Measurements from ENCODE around the gene NFATC1. TPM values are rescaled to one million over a fixed set of nuclear protein-coding genes. Genes with fewer than 3 reads are reported as not detected.

Gene NFATC1
- polyA plus RNA-seq, 2 donors: 1.3 to 1.9 TPM

- H3K36me3 ChIP-seq (ENCODE audit: control insufficient read depth in 2 of 2, insufficient read depth in 2 of 2, low read length in 1 of 2): peaks cover 0 to 7% of the 10 kb centered on the region in 2 donors
- WGBS, 2 donors: 87 to 89% methylated on average over 33 of the region's 33 CpGs
These were observed 74.2 kb downstream of the NFATC1 start for GRCh38 chr18:79469751-79470505.

GRCh38 chr18:79470547-79470946 lies 74.8 kb downstream of the NFATC1 start:
- Histone ChIP-seq H3K4me1 (ENCODE audit: control insufficient read depth in 2 of 2, insufficient read depth in 2 of 2, low read length in 1 of 2) (peaks cover 0 to 2% of the 10 kb centered on the region in 2 donors), H3K4me3 (ENCODE audit: low read depth in 1 of 2, low read length in 2 of 2) (no peak overlapping the region), H3K36me3 (ENCODE audit: control insufficient read depth in 2 of 2, insufficient read depth in 2 of 2, low read length in 1 of 2) (peaks cover 0 to 7% of the 10 kb centered on the region in 2 donors), H3K27ac (ENCODE audit: low read depth in 2 of 2, low read length in 1 of 2) (no peak overlapping the region), H3K9me3 (ENCODE audit: control insufficient read depth in 2 of 2, insufficient read depth in 1 of 2, low read depth in 1 of 2, low read length in 1 of 2) (peaks cover 0 to 3% of the 10 kb centered on the region in 2 donors), H3K27me3 (ENCODE audit: control insufficient read depth in 1 of 2, insufficient read depth in 2 of 2, low read length in 2 of 2) (no peaks in the 10 kb centered on the region)
- 64 to 78% methylated on average over 21 of the region's 21 CpGs for WGBS, 2 donors

More at GRCh38 chr18:79469751-79470505, 74.2 kb downstream of the NFATC1 start:
- H3K9me3 ChIP-seq (ENCODE audit: control insufficient read depth in 2 of 2, insufficient read depth in 1 of 2, low read depth in 1 of 2, low read length in 1 of 2): peaks cover 0 to 3% of the 10 kb centered on the region in 2 donors
- no peaks in the 10 kb centered on the region for H3K4me1 ChIP-seq (ENCODE audit: control insufficient read depth in 2 of 2, insufficient read depth in 2 of 2, low read length in 1 of 2)
- H3K4me3 ChIP-seq (ENCODE audit: low read depth in 1 of 2, low read length in 2 of 2): no peak overlapping the region
- no peak overlapping the region for H3K27ac ChIP-seq (ENCODE audit: low read depth in 2 of 2, low read length in 1 of 2)
- no peaks in the 10 kb centered on the region for H3K27me3 ChIP-seq (ENCODE audit: control insufficient read depth in 1 of 2, insufficient read depth in 2 of 2, low read length in 2 of 2)

- H3K36me3 ChIP-seq (ENCODE audit: control insufficient read depth in 2 of 2, insufficient read depth in 2 of 2, low read length in 1 of 2): peaks cover 0 to 7% of the 10 kb centered on the region in 2 donors
- no peaks in the 10 kb centered on the region for H3K27me3 ChIP-seq (ENCODE audit: control insufficient read depth in 1 of 2, insufficient read depth in 2 of 2, low read length in 2 of 2)
- WGBS, 2 donors: 51 to 66% methylated on average over 16 of the region's 16 CpGs
- H3K4me3 ChIP-seq (ENCODE audit: low read depth in 1 of 2, low read length in 2 of 2): no peak overlapping the region
- peaks cover 0 to 3% of the 10 kb centered on the region in 2 donors for H3K9me3 ChIP-seq (ENCODE audit: control insufficient read depth in 2 of 2, insufficient read depth in 1 of 2, low read depth in 1 of 2, low read length in 1 of 2)
- H3K4me1 ChIP-seq (ENCODE audit: control insufficient read depth in 2 of 2, insufficient read depth in 2 of 2, low read length in 1 of 2): peaks cover 0 to 2% of the 10 kb centered on the region in 2 donors
- H3K27ac ChIP-seq (ENCODE audit: low read depth in 2 of 2, low read length in 1 of 2): no peak overlapping the region
These were observed 75.3 kb downstream of the NFATC1 start for GRCh38 chr18:79471046-79471445.

GRCh38 chr18:79471597-79471996 lies 75.9 kb downstream of the NFATC1 start:
- 84 to 85% methylated on average over 16 of the region's 16 CpGs for WGBS, 2 donors
- peaks cover 0 to 7% of the 10 kb centered on the region in 2 donors for H3K36me3 ChIP-seq (ENCODE audit: control insufficient read depth in 2 of 2, insufficient read depth in 2 of 2, low read length in 1 of 2)

GRCh38 chr18:79472176-79472575 lies 76.4 kb downstream of the NFATC1 start:
- Histone ChIP-seq H3K27ac (ENCODE audit: low read depth in 2 of 2, low read length in 1 of 2) (no peak overlapping the region), H3K4me3 (ENCODE audit: low read depth in 1 of 2, low read length in 2 of 2) (no peak overlapping the region), H3K4me1 (ENCODE audit: control insufficient read depth in 2 of 2, insufficient read depth in 2 of 2, low read length in 1 of 2) (peaks cover 0 to 2% of the 10 kb centered on the region in 2 donors), H3K27me3 (ENCODE audit: control insufficient read depth in 1 of 2, insufficient read depth in 2 of 2, low read length in 2 of 2) (no peaks in the 10 kb centered on the region), H3K9me3 (ENCODE audit: control insufficient read depth in 2 of 2, insufficient read depth in 1 of 2, low read depth in 1 of 2, low read length in 1 of 2) (peaks cover 0 to 3% of the 10 kb centered on the region in 2 donors), H3K36me3 (ENCODE audit: control insufficient read depth in 2 of 2, insufficient read depth in 2 of 2, low read length in 1 of 2) (peaks cover 0 to 8% of the 10 kb centered on the region in 2 donors)
- 91 to 94% methylated on average over 10 of the region's 10 CpGs for WGBS, 2 donors

More at GRCh38 chr18:79471597-79471996, 75.9 kb downstream of the NFATC1 start:
- Histone ChIP-seq H3K9me3 (ENCODE audit: control insufficient read depth in 2 of 2, insufficient read depth in 1 of 2, low read depth in 1 of 2, low read length in 1 of 2) (peaks cover 0 to 3% of the 10 kb centered on the region in 2 donors), H3K4me1 (ENCODE audit: control insufficient read depth in 2 of 2, insufficient read depth in 2 of 2, low read length in 1 of 2) (peaks cover 0 to 2% of the 10 kb centered on the region in 2 donors), H3K27me3 (ENCODE audit: control insufficient read depth in 1 of 2, insufficient read depth in 2 of 2, low read length in 2 of 2) (no peaks in the 10 kb centered on the region), H3K27ac (ENCODE audit: low read depth in 2 of 2, low read length in 1 of 2) (no peak overlapping the region), H3K4me3 (ENCODE audit: low read depth in 1 of 2, low read length in 2 of 2) (no peak overlapping the region)

GRCh38 chr18:79472946-79473345 lies 77.2 kb downstream of the NFATC1 start:
- no peak overlapping the region for H3K4me3 ChIP-seq (ENCODE audit: low read depth in 1 of 2, low read length in 2 of 2)
- peaks cover 0 to 2% of the 10 kb centered on the region in 2 donors for H3K4me1 ChIP-seq (ENCODE audit: control insufficient read depth in 2 of 2, insufficient read depth in 2 of 2, low read length in 1 of 2)
- peaks cover 0 to 5% of the 10 kb centered on the region in 2 donors for H3K36me3 ChIP-seq (ENCODE audit: control insufficient read depth in 2 of 2, insufficient read depth in 2 of 2, low read length in 1 of 2)
- no peak overlapping the region for H3K27ac ChIP-seq (ENCODE audit: low read depth in 2 of 2, low read length in 1 of 2)
- 95 to 97% methylated on average over 13 of the region's 13 CpGs for WGBS, 2 donors
- H3K27me3 ChIP-seq (ENCODE audit: control insufficient read depth in 1 of 2, insufficient read depth in 2 of 2, low read length in 2 of 2): no peaks in the 10 kb centered on the region
- H3K9me3 ChIP-seq (ENCODE audit: control insufficient read depth in 2 of 2, insufficient read depth in 1 of 2, low read depth in 1 of 2, low read length in 1 of 2): peaks cover 0 to 3% of the 10 kb centered on the region in 2 donors

GRCh38 chr18:79476031-79476917 lies 80.5 kb downstream of the NFATC1 start:
- no peak overlapping the region for H3K4me3 ChIP-seq (ENCODE audit: low read depth in 1 of 2, low read length in 2 of 2)
- WGBS, 2 donors: 95% methylated on average over 54 of the region's 54 CpGs
- H3K27ac ChIP-seq (ENCODE audit: low read depth in 2 of 2, low read length in 1 of 2): no peak overlapping the region

GRCh38 chr18:79476918-79477571 lies 81.3 kb downstream of the NFATC1 start:
- Histone ChIP-seq H3K4me3 (ENCODE audit: low read depth in 1 of 2, low read length in 2 of 2) (no peak overlapping the region), H3K27ac (ENCODE audit: low read depth in 2 of 2, low read length in 1 of 2) (no peak overlapping the region)
- 83 to 86% methylated on average over 13 of the region's 13 CpGs for WGBS, 2 donors

More at GRCh38 chr18:79476031-79476917, 80.5 kb downstream of the NFATC1 start:
- H3K36me3 ChIP-seq (ENCODE audit: control insufficient read depth in 2 of 2, insufficient read depth in 2 of 2, low read length in 1 of 2): peaks cover 0 to 3% of the 10 kb centered on the region in 2 donors
- peaks cover 0 to 2% of the 10 kb centered on the region in 2 donors for H3K4me1 ChIP-seq (ENCODE audit: control insufficient read depth in 2 of 2, insufficient read depth in 2 of 2, low read length in 1 of 2)
- H3K9me3 ChIP-seq (ENCODE audit: control insufficient read depth in 2 of 2, insufficient read depth in 1 of 2, low read depth in 1 of 2, low read length in 1 of 2): peaks cover 0 to 3% of the 10 kb centered on the region in 2 donors
- no peaks in the 10 kb centered on the region for H3K27me3 ChIP-seq (ENCODE audit: control insufficient read depth in 1 of 2, insufficient read depth in 2 of 2, low read length in 2 of 2)

More at GRCh38 chr18:79476918-79477571, 81.3 kb downstream of the NFATC1 start:
- H3K4me1 ChIP-seq (ENCODE audit: control insufficient read depth in 2 of 2, insufficient read depth in 2 of 2, low read length in 1 of 2): peaks cover 0 to 2% of the 10 kb centered on the region in 2 donors
- peaks cover 0 to 3% of the 10 kb centered on the region in 2 donors for H3K36me3 ChIP-seq (ENCODE audit: control insufficient read depth in 2 of 2, insufficient read depth in 2 of 2, low read length in 1 of 2)
- H3K27me3 ChIP-seq (ENCODE audit: control insufficient read depth in 1 of 2, insufficient read depth in 2 of 2, low read length in 2 of 2): no peaks in the 10 kb centered on the region
- peaks cover 0 to 3% of the 10 kb centered on the region in 2 donors for H3K9me3 ChIP-seq (ENCODE audit: control insufficient read depth in 2 of 2, insufficient read depth in 1 of 2, low read depth in 1 of 2, low read length in 1 of 2)
